ENCODE data around the gene COL2A1.

Gene COL2A1

GRCh38 chr12:48045061-48045846 lies 41.0 kb upstream of the COL2A1 start:
- no peak for DNase-seq (ENCODE audit: low read depth)
- TF ChIP-seq CTCF (IDR thresholded peaks at IDR 0.05; ENCODE audit: insufficient read depth, low read depth, low read length, missing control alignments): no peak

GRCh38 chr12:48044396-48044795 lies 40.1 kb upstream of the COL2A1 start:
- no peak overlapping the region for H3K4me3 ChIP-seq (ENCODE audit: low read depth, low read length)
- DNase-seq (ENCODE audit: low read depth): no peak
- no peak for TF ChIP-seq CTCF (IDR thresholded peaks at IDR 0.05; ENCODE audit: insufficient read depth, low read depth, low read length, missing control alignments)

More at GRCh38 chr12:48045061-48045846, 41.0 kb upstream of the COL2A1 start:
- H3K4me3 ChIP-seq (ENCODE audit: low read depth, low read length): no peak overlapping the region

- no peak for DNase-seq (ENCODE audit: low read depth)
- no peak for TF ChIP-seq CTCF (IDR thresholded peaks at IDR 0.05; ENCODE audit: insufficient read depth, low read depth, low read length, missing control alignments)
- H3K4me3 ChIP-seq (ENCODE audit: low read depth, low read length): no peak overlapping the region
These were observed 39.5 kb upstream of the COL2A1 start for GRCh38 chr12:48043771-48044170.

GRCh38 chr12:48041591-48042423 lies 37.5 kb upstream of the COL2A1 start:
- no peak for DNase-seq (ENCODE audit: low read depth)
- no peak for TF ChIP-seq CTCF (IDR thresholded peaks at IDR 0.05; ENCODE audit: insufficient read depth, low read depth, low read length, missing control alignments)
- H3K4me3 ChIP-seq (ENCODE audit: low read depth, low read length): no peak overlapping the region

GRCh38 chr12:48040354-48040753 lies 36.1 kb upstream of the COL2A1 start:
- no peak overlapping the region for H3K4me3 ChIP-seq (ENCODE audit: low read depth, low read length)
- no peak for TF ChIP-seq CTCF (IDR thresholded peaks at IDR 0.05; ENCODE audit: insufficient read depth, low read depth, low read length, missing control alignments)
- DNase-seq (ENCODE audit: low read depth): no peak

- no peak for DNase-seq (ENCODE audit: low read depth)
- H3K4me3 ChIP-seq (ENCODE audit: low read depth, low read length): no peak overlapping the region
- no peak for TF ChIP-seq CTCF (IDR thresholded peaks at IDR 0.05; ENCODE audit: insufficient read depth, low read depth, low read length, missing control alignments)
These were observed 34.9 kb upstream of the COL2A1 start for GRCh38 chr12:48039151-48039550.

Measured in GM12865 (cell line).